ENCODE results near the gene DMGDH. TPM values are rescaled to one million over a fixed set of nuclear protein-coding genes. Genes with fewer than 3 reads are reported as not detected.
A peak's percentile ranks its signal among the peaks of the same experiment; 100 is the strongest.

The DMGDH gene
- polyA plus RNA-seq, 3 donors = 19.5 to 28.2 (median 22.4) TPM

DNA sequence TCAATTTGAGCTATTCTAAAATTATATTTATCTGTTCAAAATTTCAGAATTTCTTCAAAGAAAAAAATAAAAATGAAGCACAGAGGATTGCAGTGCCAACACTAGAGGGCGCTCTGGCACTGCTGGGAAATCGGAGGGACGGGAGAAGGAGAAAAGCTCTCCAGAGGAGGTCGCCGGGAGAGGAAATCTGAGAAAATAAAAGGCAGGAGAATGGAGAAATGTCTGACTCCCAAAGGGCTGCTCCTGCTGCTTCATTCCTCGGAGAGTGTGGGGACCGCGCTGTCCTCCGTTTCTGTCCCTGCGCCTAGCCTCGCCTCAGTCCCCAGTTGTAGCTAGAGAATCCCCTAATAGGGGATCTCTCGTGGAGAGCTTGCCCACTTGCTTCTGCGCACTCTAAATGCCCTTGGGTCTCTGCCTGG lies 44.4 kb downstream of the DMGDH start:
- DNase-seq (ENCODE audit: extremely low read depth in 1 of 11, low read depth in 9 of 11, low spot score in 4 of 11) = peak; percentile 46 to 72 (median 57)

DNA sequence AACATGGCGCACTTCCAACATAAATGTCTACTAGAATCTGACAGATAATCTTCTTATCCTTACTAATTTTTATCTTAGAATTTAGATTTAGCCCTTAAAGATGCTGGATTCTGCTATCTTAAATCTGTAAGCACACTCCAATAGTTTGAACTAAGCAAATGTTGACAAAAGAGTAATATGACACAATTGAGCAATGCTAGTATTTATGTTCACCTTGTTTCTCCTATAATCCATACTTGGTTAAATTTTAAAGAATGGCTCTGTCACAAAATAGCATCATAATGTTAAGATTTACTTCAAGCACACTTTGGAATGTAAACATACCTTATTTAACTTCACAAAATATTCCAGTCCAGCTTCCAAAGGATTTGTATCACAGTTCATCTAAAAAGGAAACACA lies 45.5 kb downstream of the DMGDH start:
- DNase-seq (ENCODE audit: extremely low read depth in 1 of 11, low read depth in 9 of 11, low spot score in 4 of 11) = no peak

DNA sequence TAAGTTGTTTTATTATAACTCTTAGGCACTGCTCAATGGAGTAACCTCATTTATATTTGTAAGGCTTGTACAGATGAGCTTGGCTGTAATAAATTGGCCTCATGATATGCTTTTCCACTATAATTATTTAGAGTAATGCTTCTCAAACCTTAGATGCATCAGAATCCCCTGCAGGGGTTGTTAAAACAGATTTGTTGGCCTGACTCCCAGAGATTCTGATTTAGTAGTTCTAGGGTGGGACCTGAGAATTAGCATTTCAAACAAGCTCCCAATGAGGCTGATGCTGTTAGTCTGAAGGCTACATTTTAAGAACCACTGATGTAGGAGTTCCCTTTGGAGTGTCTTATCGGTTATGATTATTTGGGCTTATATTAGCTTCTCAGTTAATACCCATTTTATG lies 46.1 kb downstream of the DMGDH start:
- DNase-seq (ENCODE audit: extremely low read depth in 1 of 11, low read depth in 9 of 11, low spot score in 4 of 11) = no peak

DNA sequence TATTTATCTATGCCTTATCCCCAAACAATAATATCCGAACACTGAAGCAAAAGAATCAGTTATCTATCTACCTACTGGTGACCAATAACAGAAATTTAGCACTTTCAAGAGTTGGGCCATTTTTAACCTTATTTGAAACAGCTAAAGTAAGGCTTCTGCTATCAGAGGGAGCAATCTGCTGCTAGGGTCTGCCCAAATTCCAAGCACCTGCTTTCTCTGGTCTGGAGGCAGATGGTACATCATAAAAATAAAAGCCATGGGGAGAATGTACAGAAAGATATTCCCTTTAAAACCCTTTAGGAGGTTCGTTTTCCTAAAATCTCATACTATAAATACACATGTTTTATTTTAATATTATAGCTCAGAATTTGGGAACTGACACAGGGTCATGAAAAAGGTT lies 46.7 kb downstream of the DMGDH start:
- DNase-seq (ENCODE audit: extremely low read depth in 1 of 11, low read depth in 9 of 11, low spot score in 4 of 11) = no peak

GRCh38 chr5:79021753-79022152 lies 47.7 kb downstream of the DMGDH start:
- DNase-seq (ENCODE audit: extremely low read depth in 1 of 11, low read depth in 9 of 11, low spot score in 4 of 11) = no peak

GRCh38 chr5:79020861-79021561 lies 48.5 kb downstream of the DMGDH start:
- peak in 9 of 11 donors; percentile 11 to 64 (median 49) for DNase-seq (ENCODE audit: extremely low read depth in 1 of 11, low read depth in 9 of 11, low spot score in 4 of 11)

DNA sequence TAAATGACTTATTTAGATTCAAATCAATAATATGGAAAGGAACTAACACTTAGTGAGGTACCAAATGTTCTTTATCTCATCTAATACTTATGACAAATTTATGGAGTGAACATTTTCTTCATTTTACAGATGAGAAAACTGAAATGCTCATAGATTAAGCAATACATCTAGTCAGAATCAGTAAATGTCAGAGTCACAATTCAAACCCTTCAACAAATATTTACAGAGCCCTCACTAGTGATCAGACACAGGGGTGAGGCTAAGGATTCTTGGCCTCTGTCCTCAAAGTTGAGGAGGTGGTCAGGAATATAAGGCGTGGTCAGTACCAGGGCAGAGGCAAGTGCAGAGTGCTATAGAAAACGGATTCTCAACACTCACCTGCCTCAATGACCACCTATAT lies 54.8 kb downstream of the DMGDH start:
- DNase-seq (ENCODE audit: extremely low read depth in 1 of 11, low read depth in 9 of 11, low spot score in 4 of 11) = no peak

GRCh38 chr5:79011869-79012268 lies 57.6 kb downstream of the DMGDH start:
- DNase-seq (ENCODE audit: extremely low read depth in 1 of 11, low read depth in 9 of 11, low spot score in 4 of 11) = no peak

DNA sequence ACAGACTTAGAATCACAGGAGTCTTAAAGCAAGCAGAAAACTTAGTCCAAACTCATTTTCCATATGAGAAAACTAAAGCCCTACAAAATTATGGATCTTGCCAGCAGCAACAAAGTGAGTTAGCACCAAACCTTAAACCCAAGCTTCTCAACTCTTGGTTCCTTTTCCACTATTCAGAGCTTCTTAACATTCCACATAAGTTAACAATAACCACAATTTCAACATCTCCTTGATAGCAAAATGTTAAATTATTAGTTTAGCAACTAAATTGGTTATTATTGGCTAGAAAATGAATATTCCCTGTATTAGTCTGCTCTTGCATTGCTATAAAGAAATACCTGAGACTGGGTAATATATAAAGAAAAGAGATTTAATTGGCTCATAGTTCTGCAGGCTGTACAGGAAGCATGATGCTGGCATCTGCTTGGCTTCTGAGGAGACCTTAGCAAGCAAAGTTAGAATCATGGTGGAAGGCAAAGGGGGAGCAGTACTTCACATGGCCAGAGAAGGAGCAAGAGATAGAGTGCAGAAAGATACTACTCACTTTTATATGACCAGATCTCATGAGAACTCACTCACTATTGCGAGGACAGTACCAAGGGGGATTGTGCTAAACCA lies 58.1 kb downstream of the DMGDH start:
- DNase-seq (ENCODE audit: extremely low read depth in 1 of 11, low read depth in 9 of 11, low spot score in 4 of 11) = no peak

GRCh38 chr5:79008362-79008761 lies 61.1 kb downstream of the DMGDH start:
- DNase-seq (ENCODE audit: extremely low read depth in 1 of 11, low read depth in 9 of 11, low spot score in 4 of 11) = no peak

DNA sequence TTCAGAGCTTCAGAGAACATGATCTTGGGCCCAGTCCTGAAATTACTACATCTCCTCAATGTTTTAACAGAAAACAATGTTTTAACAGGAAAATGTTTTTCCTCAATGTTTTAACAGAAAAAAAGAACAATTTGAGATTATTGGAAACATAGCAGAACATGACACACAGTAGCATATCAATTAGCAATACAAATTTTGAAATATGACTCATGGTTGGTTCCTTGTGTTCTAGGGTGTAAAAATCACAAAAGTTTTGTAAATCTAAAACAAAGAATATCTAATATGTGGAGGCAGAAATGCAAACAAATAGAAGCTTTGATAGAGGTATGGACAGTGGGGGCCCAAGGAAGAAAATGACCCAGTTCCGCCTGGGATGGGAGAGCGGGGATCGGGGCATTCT lies 61.6 kb downstream of the DMGDH start:
- no peak for DNase-seq (ENCODE audit: extremely low read depth in 1 of 11, low read depth in 9 of 11, low spot score in 4 of 11)

GRCh38 chr5:79005936-79006631 lies 63.4 kb downstream of the DMGDH start:
- DNase-seq (ENCODE audit: extremely low read depth in 1 of 11, low read depth in 9 of 11, low spot score in 4 of 11) = no peak

GRCh38 chr5:79005151-79005550 lies 64.3 kb downstream of the DMGDH start:
- DNase-seq (ENCODE audit: extremely low read depth in 1 of 11, low read depth in 9 of 11, low spot score in 4 of 11) = no peak

DNA sequence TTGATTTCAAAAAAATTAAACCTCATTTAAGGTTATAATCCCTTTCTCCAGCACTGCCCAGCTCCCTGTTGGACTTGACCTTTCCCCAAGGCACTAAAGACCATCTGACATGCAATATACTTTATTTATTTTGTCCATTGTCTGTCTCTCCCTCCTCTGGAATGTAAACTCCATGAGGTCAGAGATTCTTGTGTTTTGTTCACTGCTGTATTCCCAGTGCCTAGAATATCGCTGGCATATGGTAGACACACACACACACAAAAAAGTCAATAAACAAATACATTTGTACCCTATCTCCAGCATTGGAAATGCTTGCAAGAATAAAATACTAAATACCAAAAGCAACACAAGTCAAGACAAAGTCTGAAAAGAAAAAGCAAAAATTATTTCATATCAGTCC lies 67.1 kb downstream of the DMGDH start:
- DNase-seq (ENCODE audit: extremely low read depth in 1 of 11, low read depth in 9 of 11, low spot score in 4 of 11) = no peak

DNA sequence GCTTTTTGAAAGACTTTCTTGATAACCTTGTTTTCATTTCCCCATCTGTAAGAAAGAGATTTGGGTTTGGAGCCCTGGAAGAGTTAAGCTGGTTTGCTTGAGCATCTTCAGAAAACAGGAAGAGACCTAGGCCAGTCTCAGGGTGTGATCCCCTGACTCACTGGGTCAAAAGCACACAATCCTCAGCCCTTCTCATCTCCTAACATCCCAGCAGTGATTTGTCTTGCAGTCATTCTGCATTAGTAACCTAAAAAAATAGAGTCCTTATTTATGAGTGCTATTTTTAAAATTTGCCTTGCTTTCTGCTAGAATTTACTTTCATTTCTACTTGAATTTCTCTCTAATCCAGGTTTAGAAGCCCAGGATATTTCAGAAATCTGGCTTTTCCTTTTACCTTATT lies 68.0 kb downstream of the DMGDH start:
- DNase-seq (ENCODE audit: extremely low read depth in 1 of 11, low read depth in 9 of 11, low spot score in 4 of 11) = no peak

DNA sequence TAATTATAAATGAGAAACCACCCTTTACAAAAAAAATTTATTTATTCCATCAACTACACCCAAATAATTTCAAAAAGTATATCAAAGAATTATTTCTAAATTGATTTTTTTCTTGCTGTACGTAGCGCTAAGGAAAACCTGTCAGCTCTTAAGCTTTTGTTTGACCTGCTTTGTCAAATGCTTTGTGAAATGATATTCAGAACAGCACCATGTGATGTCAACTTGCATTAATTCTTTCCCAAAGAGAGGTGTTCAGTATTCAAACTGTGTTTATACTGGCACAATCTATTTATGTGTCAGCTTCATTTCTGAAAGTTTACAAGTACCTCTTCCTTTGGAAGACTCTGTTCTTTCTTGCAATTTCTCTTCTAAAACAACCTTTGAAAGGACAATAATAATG lies 72.4 kb downstream of the DMGDH start:
- no peak for DNase-seq (ENCODE audit: extremely low read depth in 1 of 11, low read depth in 9 of 11, low spot score in 4 of 11)

GRCh38 chr5:78995521-78996007 lies 73.9 kb downstream of the DMGDH start:
- no peak for DNase-seq (ENCODE audit: extremely low read depth in 1 of 11, low read depth in 9 of 11, low spot score in 4 of 11)

GRCh38 chr5:78993165-78993564 lies 76.3 kb downstream of the DMGDH start:
- no peak for DNase-seq (ENCODE audit: extremely low read depth in 1 of 11, low read depth in 9 of 11, low spot score in 4 of 11)

GRCh38 chr5:78992146-78992545 lies 77.3 kb downstream of the DMGDH start:
- DNase-seq (ENCODE audit: extremely low read depth in 1 of 11, low read depth in 9 of 11, low spot score in 4 of 11) = no peak

GRCh38 chr5:78989080-78989479 lies 80.4 kb downstream of the DMGDH start:
- no peak for DNase-seq (ENCODE audit: extremely low read depth in 1 of 11, low read depth in 9 of 11, low spot score in 4 of 11)

All from renal cortex interstitium (tissue), 11 donors.